PC-3 (cell line): Measurements from ENCODE around the gene WSCD2. TPM values are rescaled to one million over a fixed set of nuclear protein-coding genes. Genes with fewer than 3 reads are reported as not detected.

Source experiments
- ATAC-seq: fragments of 200-7000 bp; cut with Tn5 transposase; 2 replicates; pipeline ENCODE4 v1.9.1; 2020; ENCODE audit warnings: mild to moderate bottlenecking, moderate library complexity
- BruUV-seq: library from RNA; stranded (reverse); fragments of 400-500 nt; replicated peaks from 2 replicates; lab custom pipeline; 2021; lab: Mats Ljungman, UMichigan
- CTCF ChIA-PET: fragments of 300-600 bp; sonication (Branson Sonifier 250); formaldehyde crosslinking; loops from one replicate; lab custom pipeline; 2022; ENCODE audit warnings: antibody characterized with exemption; lab: Charles Lee
- POLR2A ChIA-PET: fragments of 300-600 bp; sonication (Branson Sonifier 250); formaldehyde crosslinking; loops from one replicate; lab custom pipeline; 2022; ENCODE audit warnings: antibody characterized with exemption; ENCODE audit not compliant: unreplicated experiment; lab: Charles Lee
- DNase-seq: peaks from one replicate; pipeline ENCODE4 v3.0.0-alpha.2; 2015
- H2AFZ ChIP-seq: fragments of 300-600 bp; sonication (generic); 2 replicates; pipeline ENCODE4 v1.6.0; 2016; ENCODE audit warnings: antibody characterized with exemption, low read length
- H3F3A ChIP-seq: fragments of 300-600 bp; sonication (generic); one replicate; pipeline ENCODE4 v1.6.0; 2017; ENCODE audit warnings: antibody characterized with exemption, low read length, control low read depth, mild to moderate bottlenecking; ENCODE audit not compliant: unreplicated experiment
- H3K27ac ChIP-seq: fragments of 300-600 bp; sonication (generic); 2 replicates; pipeline ENCODE4 v1.5.1; 2016; ENCODE audit warnings: mild to moderate bottlenecking, low read length
- H3K27me3 ChIP-seq: fragments of 300-600 bp; sonication (generic); 2 replicates; pipeline ENCODE4 v1.6.1; 2016; ENCODE audit warnings: low read length, mixed read lengths
- H3K36me3 ChIP-seq: fragments of 300-600 bp; sonication (generic); 2 replicates; pipeline ENCODE4 v1.6.1; 2016; ENCODE audit warnings: low read depth, mixed run types, low read length, mixed read lengths
- H3K4me1 ChIP-seq: fragments of 300-600 bp; sonication (generic); 2 replicates; pipeline ENCODE4 v1.5.1; 2016; ENCODE audit warnings: low read length; ENCODE audit not compliant: insufficient read depth
- H3K4me2 ChIP-seq: fragments of 300-600 bp; sonication (generic); 2 replicates; pipeline ENCODE4 v1.6.0; 2016; ENCODE audit warnings: low read length
- H3K4me3 ChIP-seq: fragments of 300-600 bp; sonication (generic); 2 replicates; pipeline ENCODE4 v1.5.1; 2016; ENCODE audit warnings: mild to moderate bottlenecking, low read length, mixed read lengths
- H3K79me2 ChIP-seq: fragments of 300-600 bp; sonication (generic); 2 replicates; pipeline ENCODE4 v1.6.1; 2017; ENCODE audit warnings: low read length, mixed read lengths
- H3K9ac ChIP-seq: fragments of 300-600 bp; sonication (generic); 2 replicates; pipeline ENCODE4 v1.6.0; 2016; ENCODE audit warnings: mild to moderate bottlenecking, low read length
- H3K9me2 ChIP-seq: fragments of 300-600 bp; sonication (generic); replicated peaks from 2 replicates; pipeline ENCODE4 v1.6.1; 2016; ENCODE audit warnings: mixed run types, low read length, mixed read lengths
- H3K9me3 ChIP-seq: fragments of 300-600 bp; sonication (generic); 2 replicates; pipeline ENCODE4 v1.6.1; 2016; ENCODE audit warnings: low read length, mixed read lengths
- H4K20me1 ChIP-seq: fragments of 300-600 bp; sonication (generic); 2 replicates; pipeline ENCODE4 v1.6.1; 2016; ENCODE audit warnings: low read length, mixed read lengths
- CTCF ChIP-seq: fragments of 300-600 bp; sonication (generic); conservative IDR thresholded peaks from 2 replicates; pipeline ENCODE4 v1.5.1; 2017; ENCODE audit warnings: antibody characterized with exemption, low read depth, mild to moderate bottlenecking, low read length
- EZH2 ChIP-seq: fragments of 300-600 bp; sonication (generic); IDR thresholded peaks from one replicate; pipeline ENCODE4 v1.6.1; 2017; ENCODE audit warnings: antibody characterized with exemption, mild to moderate bottlenecking, low read length; ENCODE audit not compliant: unreplicated experiment
- EZH2phosphoT487 ChIP-seq: fragments of 300-600 bp; sonication (generic); IDR thresholded peaks from 2 replicates; pipeline ENCODE4 v1.6.1; 2018; ENCODE audit warnings: mild to moderate bottlenecking, antibody characterized with exemption, low read length, borderline replicate concordance
- intact Hi-C: fragments of 100-400 bp; cut with micrococcal nuclease; formaldehyde crosslinking; loops from 2 replicates; pipeline ENCODE4 v1.9.0; 2023
- total RNA-seq: library from RNA; depleted of rRNA; stranded (reverse); fragments of >200 nt; gene quantifications from 2 replicates; pipeline ENCODE4 v1.2.3, GENCODE V29; 2014

Gene WSCD2
- total RNA-seq, 1 experiment from 2014 or later = not detected

- no peaks in the 10 kb centered on the region for H3K9me3 ChIP-seq
- no peaks in the 10 kb centered on the region for H3F3A ChIP-seq
- H3K4me3 ChIP-seq = no peak overlapping the region
- no peak for DNase-seq
- H2AFZ ChIP-seq = no peak overlapping the region
- no peak overlapping the region for H3K27ac ChIP-seq
- H3K79me2 ChIP-seq = no peaks in the 10 kb centered on the region
- TF ChIP-seq EZH2 (no peak), CTCF (no peak), EZH2phosphoT487 (no peak)
- BruUV-seq = no TSS peak
- intact Hi-C loops = no loop called here
- ChIA-PET CTCF (no interaction called here), POLR2A (no interaction called here)
- no peak overlapping the region for H3K9ac ChIP-seq
- H3K9me2 ChIP-seq = no peaks in the 10 kb centered on the region
- no peak overlapping the region for H3K4me2 ChIP-seq
- H3K27me3 ChIP-seq = peaks cover 30% of the 10 kb centered on the region
- no peaks in the 10 kb centered on the region for H3K36me3 ChIP-seq
- no peak for ATAC-seq
- H3K4me1 ChIP-seq = no peaks in the 10 kb centered on the region
- no peaks in the 10 kb centered on the region for H4K20me1 ChIP-seq
Observed at GRCh38 chr12:108238474-108238873, 109.4 kb downstream of the WSCD2 start.

- BruUV-seq = no TSS peak
- Histone ChIP-seq H3K4me1 (no peaks in the 10 kb centered on the region), H3K79me2 (no peaks in the 10 kb centered on the region), H3K27me3 (peaks cover 36% of the 10 kb centered on the region), H3K4me2 (no peak overlapping the region), H4K20me1 (no peaks in the 10 kb centered on the region), H3K9me3 (no peaks in the 10 kb centered on the region), H3K36me3 (no peaks in the 10 kb centered on the region), H3K9me2 (no peaks in the 10 kb centered on the region), H3K9ac (no peak overlapping the region), H3K4me3 (no peak overlapping the region), H3F3A (no peaks in the 10 kb centered on the region), H2AFZ (no peak overlapping the region), H3K27ac (no peak overlapping the region)
- ChIA-PET CTCF (no interaction called here), POLR2A (no interaction called here)
- TF ChIP-seq CTCF (no peak), EZH2 (no peak), EZH2phosphoT487 (no peak)
- intact Hi-C loops = no loop called here
- DNase-seq (no peak), ATAC-seq (no peak)
Observed at GRCh38 chr12:108239378-108239777, 110.3 kb downstream of the WSCD2 start.

GRCh38 chr12:108240027-108240785 lies 111.1 kb downstream of the WSCD2 start:
- Histone ChIP-seq H3K4me1 (no peaks in the 10 kb centered on the region), H3K27ac (no peak overlapping the region), H2AFZ (no peak overlapping the region), H3K36me3 (no peaks in the 10 kb centered on the region), H3K4me3 (no peak overlapping the region), H3K9me2 (no peaks in the 10 kb centered on the region), H3K4me2 (no peak overlapping the region), H3K9ac (no peak overlapping the region), H3K9me3 (no peaks in the 10 kb centered on the region), H3F3A (no peaks in the 10 kb centered on the region), H4K20me1 (no peaks in the 10 kb centered on the region), H3K79me2 (no peaks in the 10 kb centered on the region), H3K27me3 (peaks cover 28% of the 10 kb centered on the region)
- DNase-seq = no peak
- ChIA-PET CTCF (no interaction called here), POLR2A (no interaction called here)
- no TSS peak for BruUV-seq
- intact Hi-C loops = no loop called here
- ATAC-seq = no peak
- TF ChIP-seq EZH2phosphoT487 (no peak), CTCF (no peak), EZH2 (no peak)
